Measurements from ENCODE around the gene USB1. TPM values are rescaled to one million over a fixed set of nuclear protein-coding genes. Genes with fewer than 3 reads are reported as not detected.

USB1 gene
- total and polyA plus RNA-seq, 2 experiments from 2014 or later: 79.6 to 118 TPM

GRCh38 chr16:58027916-58028455 is 26.8 kb downstream of the USB1 start:
- Mint-ChIP-seq H3K27ac (peak overlapping the region; percentile 60), H3K9me3 (no peaks in the 10 kb centered on the region), H3K4me3 (peak overlapping the region; percentile 76), H3K27me3 (ENCODE audit: insufficient read depth, low read depth, poor library complexity) (peaks cover 14% of the 10 kb centered on the region), H3K36me3 (ENCODE audit: low read depth) (peaks cover 9% of the 10 kb centered on the region; the same call in 2 of the 3 replicates), H3K4me1 (peaks cover 52% of the 10 kb centered on the region)
- peaks cover 40% of the 10 kb centered on the region for H3K4me1 ChIP-seq (ENCODE audit: insufficient read depth)
- no peaks in the 10 kb centered on the region for H3K9me2 ChIP-seq (ENCODE audit: insufficient read depth)
- no peak for DNase-seq (ENCODE audit: low spot score)
- H2AFZ ChIP-seq: no peak overlapping the region
- H3K27me3 ChIP-seq (ENCODE audit: insufficient read depth): peaks cover 5% of the 10 kb centered on the region; the same call in 1 of the 2 replicates
- H3K36me3 ChIP-seq (ENCODE audit: insufficient read depth): no peaks in the 10 kb centered on the region
- TF ChIP-seq NANOG (IDR thresholded peaks at IDR 0.05; ENCODE audit: borderline replicate concordance): no peak
- no peak for TF ChIP-seq EZH2 (IDR thresholded peaks at IDR 0.05; ENCODE audit: low read depth, unreplicated experiment)
- no peak for TF ChIP-seq CTCF (conservative IDR thresholded peaks at IDR 0.05; ENCODE audit: low read depth in 2 of 2)
- TF ChIP-seq STAT1 (IDR thresholded peaks at IDR 0.05; ENCODE audit: unreplicated experiment): no peak
- no peak for TF ChIP-seq POLR2AphosphoS5 (IDR thresholded peaks at IDR 0.05; ENCODE audit: low read depth)
- no peak for TF ChIP-seq EZH2phosphoT487 (IDR thresholded peaks at IDR 0.05; ENCODE audit: unreplicated experiment)
- TF ChIP-seq ZNF462 (CRISPR knock-in tag; IDR thresholded peaks at IDR 0.05): no peak
- TF ChIP-seq ZNF114 (CRISPR knock-in tag; IDR thresholded peaks at IDR 0.05): no peak
- TF ChIP-seq JUNB (IDR thresholded peaks at IDR 0.05; ENCODE audit: unreplicated experiment): no peak
- TF ChIP-seq CREB1 (CRISPR knock-in tag; IDR thresholded peaks at IDR 0.05; ENCODE audit: low read depth): no peak
- no peak for TF ChIP-seq ZNF331 (CRISPR knock-in tag; IDR thresholded peaks at IDR 0.05; ENCODE audit: low read depth)
- no peak for TF ChIP-seq REST (IDR thresholded peaks at IDR 0.05; ENCODE audit: unreplicated experiment)
- TF ChIP-seq ETS1 (IDR thresholded peaks at IDR 0.05): no peak
- no peak for ATAC-seq
- peaks cover 39% of the 10 kb centered on the region for H3K79me2 ChIP-seq (replicated peaks; ENCODE audit: insufficient read depth)
- peak overlapping the region; percentile 94 for H3K4me2 ChIP-seq
- H3K27ac ChIP-seq (ENCODE audit: low read depth): peak overlapping the region; percentile 79
- peaks cover 9% of the 10 kb centered on the region; the same call in 1 of the 2 replicates for H3F3A ChIP-seq (replicated peaks; ENCODE audit: low read depth)
- H4K20me1 ChIP-seq (replicated peaks; ENCODE audit: insufficient read depth): peaks cover 2% of the 10 kb centered on the region; the same call in 1 of the 2 replicates
- H3K4me3 ChIP-seq: peak overlapping the region; percentile 96

All from GM23338 (cell line).